ENCODE measurements around the gene SPDEF. TPM values are rescaled to one million over a fixed set of nuclear protein-coding genes. Genes with fewer than 3 reads are reported as not detected.

SPDEF gene
- total RNA-seq, 1 donor from 2014 or later = 0.65 TPM

DNA sequence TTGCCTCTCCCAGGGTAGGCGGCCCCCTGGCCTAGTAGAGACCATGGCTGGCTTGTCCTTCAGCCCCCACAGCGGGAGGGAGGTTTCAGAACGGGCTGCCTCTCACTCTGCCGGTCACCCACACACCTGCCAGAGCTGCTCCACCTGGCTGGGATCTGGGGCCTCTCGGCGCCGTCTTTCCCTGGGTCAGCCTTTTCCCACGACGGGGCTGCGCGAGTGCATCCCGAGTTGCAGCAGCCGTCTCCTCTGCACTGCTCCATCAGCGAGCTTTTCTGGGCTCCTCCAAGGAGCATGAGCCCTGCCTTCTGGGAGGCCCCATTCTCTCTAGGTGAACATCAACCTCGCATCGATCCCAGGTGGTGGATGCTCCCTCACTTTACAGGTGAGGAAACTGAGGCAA lies 15.9 kb upstream of the SPDEF start:
- Mint-ChIP-seq H3K27ac (no peak overlapping the region), H3K36me3 (ENCODE audit: insufficient read depth) (no peaks in the 10 kb centered on the region), H3K4me3 (ENCODE audit: low read depth) (no peak overlapping the region), H3K9me3 (ENCODE audit: low read depth) (no peaks in the 10 kb centered on the region), H3K27me3 (peaks cover 41% of the 10 kb centered on the region), H3K4me1 (ENCODE audit: low read depth) (peaks cover 7% of the 10 kb centered on the region)
- TF ChIP-seq CTCF (IDR thresholded peaks at IDR 0.05; ENCODE audit: unreplicated experiment) = no peak
- no peak for DNase-seq (ENCODE audit: low spot score, unreplicated experiment)

GRCh38 chr6:34571388-34571787 lies 15.3 kb upstream of the SPDEF start:
- Mint-ChIP-seq H3K36me3 (ENCODE audit: insufficient read depth) (no peaks in the 10 kb centered on the region), H3K4me3 (ENCODE audit: low read depth) (no peak overlapping the region), H3K27ac (no peak overlapping the region), H3K9me3 (ENCODE audit: low read depth) (no peaks in the 10 kb centered on the region), H3K27me3 (peaks cover 46% of the 10 kb centered on the region), H3K4me1 (ENCODE audit: low read depth) (peaks cover 8% of the 10 kb centered on the region)
- TF ChIP-seq CTCF (IDR thresholded peaks at IDR 0.05; ENCODE audit: unreplicated experiment) = no peak
- DNase-seq (ENCODE audit: low spot score, unreplicated experiment) = no peak

- H3K4me1 Mint-ChIP-seq (ENCODE audit: low read depth) = peaks cover 9% of the 10 kb centered on the region
- DNase-seq (ENCODE audit: low spot score, unreplicated experiment) = no peak
- H3K4me3 Mint-ChIP-seq (ENCODE audit: low read depth) = no peak overlapping the region
- no peaks in the 10 kb centered on the region for H3K9me3 Mint-ChIP-seq (ENCODE audit: low read depth)
- no peak for TF ChIP-seq CTCF (IDR thresholded peaks at IDR 0.05; ENCODE audit: unreplicated experiment)
- no peaks in the 10 kb centered on the region for H3K36me3 Mint-ChIP-seq (ENCODE audit: insufficient read depth)
- H3K27ac Mint-ChIP-seq = no peak overlapping the region
- peaks cover 55% of the 10 kb centered on the region for H3K27me3 Mint-ChIP-seq
Observed at GRCh38 chr6:34570066-34570833, 14.1 kb upstream of the SPDEF start.

GRCh38 chr6:34569361-34569973 lies 13.3 kb upstream of the SPDEF start:
- DNase-seq (ENCODE audit: low spot score, unreplicated experiment) = no peak
- Mint-ChIP-seq H3K9me3 (ENCODE audit: low read depth) (no peaks in the 10 kb centered on the region), H3K4me1 (ENCODE audit: low read depth) (peaks cover 9% of the 10 kb centered on the region), H3K27me3 (peaks cover 57% of the 10 kb centered on the region), H3K4me3 (ENCODE audit: low read depth) (no peak overlapping the region), H3K27ac (no peak overlapping the region), H3K36me3 (ENCODE audit: insufficient read depth) (no peaks in the 10 kb centered on the region)
- no peak for TF ChIP-seq CTCF (IDR thresholded peaks at IDR 0.05; ENCODE audit: unreplicated experiment)

DNA sequence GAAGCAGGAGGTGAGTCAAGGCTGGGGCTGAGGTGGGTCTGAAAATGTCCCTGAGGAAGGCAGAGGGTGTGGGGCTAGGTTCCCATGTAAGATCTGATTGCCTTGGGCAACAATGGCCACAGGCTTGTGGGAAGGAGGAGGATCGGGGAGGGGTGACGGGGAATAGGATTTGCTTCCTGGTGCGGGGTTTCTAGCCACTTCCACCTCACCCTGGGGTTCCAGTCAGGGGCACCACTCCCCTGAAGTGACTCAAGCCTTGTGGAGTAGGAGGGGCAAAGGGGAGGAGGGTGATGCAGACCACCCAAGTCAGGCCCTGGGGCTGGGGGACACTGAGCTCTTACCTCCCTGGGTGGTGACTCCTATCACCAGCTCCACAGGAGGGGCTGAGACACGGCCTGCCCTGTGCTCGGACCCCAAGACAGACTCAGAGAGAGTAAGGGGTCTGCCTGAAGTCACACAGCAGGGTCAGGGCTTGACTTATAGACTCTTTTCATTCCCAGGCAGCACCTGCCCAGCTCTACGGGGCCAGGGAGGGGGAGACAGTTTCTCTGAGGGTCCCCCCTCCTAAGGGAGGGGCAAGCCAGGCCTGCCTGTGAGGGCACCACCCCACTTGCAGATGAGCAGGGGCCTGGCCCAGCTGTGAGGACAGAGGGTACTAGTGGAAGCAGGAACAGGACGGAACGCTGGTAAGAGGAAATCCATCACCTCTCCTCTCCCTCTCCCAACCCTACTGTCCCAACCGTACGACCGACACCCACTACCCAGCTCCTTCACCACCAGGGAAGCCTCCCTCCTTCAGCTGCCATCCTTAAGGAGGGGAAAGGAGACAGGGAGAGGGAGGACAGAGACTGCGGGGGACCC lies 12.4 kb upstream of the SPDEF start:
- Mint-ChIP-seq H3K27ac (no peak overlapping the region), H3K27me3 (peaks cover 61% of the 10 kb centered on the region), H3K36me3 (ENCODE audit: insufficient read depth) (no peaks in the 10 kb centered on the region), H3K4me3 (ENCODE audit: low read depth) (no peak overlapping the region), H3K4me1 (ENCODE audit: low read depth) (peaks cover 7% of the 10 kb centered on the region), H3K9me3 (ENCODE audit: low read depth) (no peaks in the 10 kb centered on the region)
- DNase-seq (ENCODE audit: low spot score, unreplicated experiment) = no peak
- no peak for TF ChIP-seq CTCF (IDR thresholded peaks at IDR 0.05; ENCODE audit: unreplicated experiment)
